Erythroblast (primary cell): ENCODE data around the gene SELENON.

Experiments
- GATA1 ChIP-seq: IDR thresholded peaks from 2 replicates; pipeline ENCODE4 v1.6.1; 2011; ENCODE audit warnings: low read depth, mild to moderate bottlenecking, control low read depth, low read length, moderate library complexity
- POLR2A ChIP-seq: IDR thresholded peaks from 2 replicates; pipeline ENCODE4 v1.6.1; 2011; ENCODE audit warnings: mild to moderate bottlenecking, low read length

DNA sequence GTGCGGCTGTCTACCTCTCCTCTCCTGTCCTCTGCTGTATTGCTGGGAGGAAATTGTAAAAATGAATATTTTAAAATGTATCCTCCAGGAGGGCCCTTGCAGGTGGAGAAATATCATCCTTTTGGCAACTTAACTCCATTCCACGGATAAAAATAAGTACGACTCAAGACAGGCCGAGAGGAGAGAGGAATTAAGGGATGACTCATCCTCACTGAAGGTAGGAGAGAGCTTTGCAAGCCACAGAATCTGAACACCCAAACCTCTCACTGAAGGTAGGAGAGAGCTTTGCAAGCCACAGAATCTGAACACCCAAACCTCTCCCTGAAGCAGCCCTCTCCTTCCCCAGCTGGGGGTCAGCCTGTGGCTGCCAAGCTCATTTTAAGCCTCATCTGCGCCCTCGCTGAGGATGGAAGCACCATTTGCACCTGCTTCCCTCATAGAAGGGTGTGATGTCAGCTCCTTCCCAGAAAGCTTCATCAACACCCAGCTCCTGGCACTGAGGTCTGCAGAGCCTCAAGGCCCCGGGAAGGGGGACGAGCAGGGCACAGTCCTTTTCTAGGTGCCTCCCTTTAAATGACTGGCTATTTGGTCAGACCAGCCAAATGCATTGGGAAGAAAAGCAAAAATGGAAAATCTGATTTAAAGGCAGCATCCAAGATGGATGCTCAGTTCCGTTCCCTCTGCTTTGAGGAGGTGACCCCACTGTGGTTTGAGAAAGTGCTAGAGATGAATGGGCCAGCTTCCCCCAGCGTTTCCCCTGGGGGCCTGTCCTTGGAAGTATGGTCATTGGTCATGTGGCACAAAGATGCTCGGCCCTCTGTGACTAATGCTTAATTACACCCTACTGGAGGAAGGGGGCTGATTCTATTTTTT lies 12.9 kb upstream of the SELENON start:
- TF ChIP-seq POLR2A (no peak), GATA1 (no peak)
